ENCODE measurements around the gene CHTOP. TPM values are rescaled to one million over a fixed set of nuclear protein-coding genes. Genes with fewer than 3 reads are reported as not detected.

CHTOP gene
- total and polyA plus RNA-seq, 2 of the 8 experiments (the other 6 are each of a cell fraction or from before 2014, with no cell fraction given) = 84.6 to 104 TPM

- ChIA-PET CTCF (ENCODE audit: partially characterized antibody) (interaction anchor here (0.7 to 14.0 kb wide), 20 partner anchors 8 to 287 kb away, joined by 3 to 190 read pairs (median 6); partner anchors contain the start of gene SLC27A3), POLR2A (ENCODE audit: partially characterized antibody) (interaction anchor here (0.9 to 4.0 kb wide), 16 partner anchors 13 to 312 kb away, joined by 3 to 17 read pairs (median 5); partner anchors contain the start of genes CREB3L4, INTS3 and RPS27)
- H3K4me1 ChIP-seq (replicated peaks in 1 of 4; ENCODE audit: control insufficient read depth in 3 of 4, insufficient read depth in 4 of 4, low read length in 3 of 4) = peaks cover 3 to 9% (median 6%) of the 10 kb centered on the region in 4 experiments; a peak in 6 of 7 replicates
- no peaks in the 10 kb centered on the region for H4K20me1 ChIP-seq (replicated peaks in 1 of 2; ENCODE audit: control insufficient read depth in 1 of 2, insufficient read depth in 2 of 2, low read length in 2 of 2)
- H2BK20ac ChIP-seq (ENCODE audit: low read length) = no peak within 1 kb of the TSS
- H2BK12ac ChIP-seq (ENCODE audit: low read depth, low read length) = peak within 1 kb of the TSS; percentile 98; the same call in 1 of the 2 replicates
- no peaks in the 10 kb centered on the region for H3K79me2 ChIP-seq (ENCODE audit: control insufficient read depth in 1 of 2, insufficient read depth in 2 of 2, low read length in 2 of 2)
- peak within 1 kb of the TSS; percentile 82 to 97 for H3K4me2 ChIP-seq (ENCODE audit: insufficient read depth in 1 of 2, low read depth in 2 of 2, low read length in 2 of 2)
- H3K23me2 ChIP-seq (ENCODE audit: low read depth, low read length) = peaks cover 26% of the 10 kb centered on the region
- H3K27ac ChIP-seq (ENCODE audit: low read depth, low read length) = no peak within 1 kb of the TSS
- H3K79me1 ChIP-seq (ENCODE audit: low read depth, low read length) = no peaks in the 10 kb centered on the region
- peak within 1 kb of the TSS in 2 of 4 experiments; percentile 36 to 38; a peak in 2 of 7 replicates for H3K9ac ChIP-seq (replicated peaks in 1 of 4; ENCODE audit: extremely low read depth in 1 of 4, low read depth in 3 of 4, low read length in 3 of 4)
- H3K36me3 ChIP-seq (ENCODE audit: control insufficient read depth in 2 of 4, insufficient read depth in 4 of 4, low read length in 3 of 4) = no peaks in the 10 kb centered on the region
- peak within 1 kb of the TSS; percentile 93 for H4K91ac ChIP-seq (replicated peaks; ENCODE audit: insufficient read length, low read length)
- H3K27me3 ChIP-seq (replicated peaks in 1 of 4; ENCODE audit: control insufficient read depth in 3 of 4, extremely low read depth in 1 of 4, insufficient read depth in 3 of 4, low read length in 3 of 4) = peaks cover 0 to 21% (median 9%) of the 10 kb centered on the region in 4 experiments; a peak in 5 of 7 replicates
- TF ChIP-seq NANOG (IDR thresholded peaks at IDR 0.05; ENCODE audit: insufficient read depth, low read depth, low read length, poor library complexity, severe bottlenecking) (no peak), ASH2L (IDR thresholded peaks at IDR 0.05; ENCODE audit: low read length) (peak; percentile 19), HDAC6 (IDR thresholded peaks at IDR 0.05; ENCODE audit: low read depth, low read length) (no peak), EGR1 (IDR thresholded peaks at IDR 0.05; ENCODE audit: borderline replicate concordance, low read depth, low read length) (no peak)
- peak within 1 kb of the TSS; percentile 80; the same call in 1 of the 2 replicates for H2BK5ac ChIP-seq (ENCODE audit: low read depth, low read length)
- H3K9me3 ChIP-seq (ENCODE audit: insufficient read depth in 2 of 2, low read depth in 1 of 2, low read length in 1 of 2) = no peaks in the 10 kb centered on the region
- peak within 1 kb of the TSS; percentile 36; the same call in 1 of the 2 replicates for H2AFZ ChIP-seq (ENCODE audit: low read length)
- H3K4ac ChIP-seq (replicated peaks; ENCODE audit: insufficient read length, low read depth, low read length) = peak within 1 kb of the TSS; percentile 94
- no peak within 1 kb of the TSS for H3K23ac ChIP-seq (ENCODE audit: insufficient read length)
- WGBS, 2 experiments (ENCODE audit: extremely low coverage in 1 of 2, insufficient coverage in 1 of 2, insufficient read length in 1 of 2, insufficient replicate concordance in 2 of 2, low coverage in 1 of 2, low lambda C conversion rate in 2 of 2, missing lambda C conversion rate in 1 of 2) = 1% methylated on average over 62 of the region's 78 CpGs; no CpG with 5 or more reads in 1 of the 2 experiments
- peak within 1 kb of the TSS; percentile 76 for H4K8ac ChIP-seq (ENCODE audit: extremely low read depth, insufficient read depth, low read length)
- H3K14ac ChIP-seq (ENCODE audit: insufficient read length) = no peak within 1 kb of the TSS
- peak within 1 kb of the TSS; percentile 45 for H2BK120ac ChIP-seq (replicated peaks; ENCODE audit: low read depth, low read length)
- FAIRE-seq = no peak
- H4K5ac ChIP-seq (ENCODE audit: insufficient read length, low read depth, low read length) = no peak within 1 kb of the TSS
- peak within 1 kb of the TSS; percentile 90 for H3K18ac ChIP-seq (ENCODE audit: extremely low read depth, low read length)
- peak within 1 kb of the TSS; percentile 92; the same call in 1 of the 2 replicates for H2BK15ac ChIP-seq (ENCODE audit: low read length)
- no peak within 1 kb of the TSS for H2AK5ac ChIP-seq (ENCODE audit: low read depth, low read length)
- peak within 1 kb of the TSS; percentile 62 for H3K56ac ChIP-seq (replicated peaks; ENCODE audit: insufficient read length, low read depth, low read length)
- peak within 1 kb of the TSS; percentile 38 to 76 (median 69) for H3K4me3 ChIP-seq (ENCODE audit: extremely low read depth in 1 of 4, insufficient read depth in 2 of 4, low read depth in 3 of 4, low read length in 4 of 4)
- DNase-seq (ENCODE audit: low read depth in 1 of 2, low spot score in 2 of 2) = peak in 1 of 2 experiments; percentile 60
Observed at GRCh38 chr1:153678519-153679336, 44.9 kb downstream of the CHTOP start, which contains the start of gene NPR1. TSS of gene NPR1 (plus strand) at chr1:153678688. CDS start at chr1:153679109, 421 bp downstream.
